Ammon's horn (tissue), 1 donor: Measurements from ENCODE around the gene HOXC9.
A peak's percentile ranks its signal among the peaks of the same experiment; 100 is the strongest.

ENCODE experiments used
- DNase-seq: peaks from one replicate; pipeline ENCODE4 v3.0.0-alpha.2; 2016; ENCODE audit warnings: low spot score

The HOXC9 gene

GRCh38 chr12:54015018-54015931 lies 15.3 kb downstream of the HOXC9 start:
- DNase-seq: no peak

DNA sequence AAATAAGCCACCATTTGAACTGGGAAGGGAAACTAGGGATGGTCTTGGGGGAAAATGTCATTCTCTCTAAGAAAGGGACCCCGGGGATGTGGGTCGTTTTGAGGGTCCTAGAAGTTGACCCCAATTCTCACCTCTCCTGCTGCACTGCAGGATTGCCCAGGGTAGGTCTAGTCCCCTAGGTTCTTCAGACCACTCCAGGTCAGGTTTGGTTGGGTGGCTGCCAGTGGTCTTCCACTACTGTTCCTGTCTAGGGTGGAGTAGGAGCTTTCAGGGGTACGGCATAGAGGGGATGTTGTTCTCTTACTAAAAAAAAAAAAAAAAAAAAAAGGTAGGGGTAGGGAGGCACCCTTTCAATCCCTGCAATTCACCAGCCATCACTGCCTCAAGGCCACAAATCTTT lies 16.1 kb downstream of the HOXC9 start:
- DNase-seq: no peak

DNA sequence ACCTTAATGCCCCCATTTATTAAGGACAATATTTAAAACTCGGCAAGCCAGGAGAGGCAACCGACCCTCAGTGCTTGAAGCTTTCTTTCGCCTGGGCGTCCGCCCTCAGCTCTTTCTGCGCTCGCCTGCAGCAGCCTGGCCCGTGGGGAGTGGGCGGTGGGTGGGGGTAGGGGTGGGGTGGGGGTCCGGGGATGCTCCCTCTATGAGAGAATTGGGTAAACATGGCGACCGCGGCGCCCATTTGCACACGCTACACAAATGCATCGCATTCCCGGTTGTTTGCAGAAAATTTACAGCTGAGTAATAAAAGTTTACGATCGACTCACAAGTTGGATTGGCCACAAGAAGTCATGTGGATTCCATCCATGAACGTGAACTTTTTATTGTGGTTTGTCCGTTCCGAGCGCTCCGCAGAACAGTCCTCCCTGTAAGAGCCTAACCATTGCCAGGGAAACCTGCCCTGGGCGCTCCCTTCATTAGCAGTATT lies 16.6 kb downstream of the HOXC9 start:
- no peak for DNase-seq

DNA sequence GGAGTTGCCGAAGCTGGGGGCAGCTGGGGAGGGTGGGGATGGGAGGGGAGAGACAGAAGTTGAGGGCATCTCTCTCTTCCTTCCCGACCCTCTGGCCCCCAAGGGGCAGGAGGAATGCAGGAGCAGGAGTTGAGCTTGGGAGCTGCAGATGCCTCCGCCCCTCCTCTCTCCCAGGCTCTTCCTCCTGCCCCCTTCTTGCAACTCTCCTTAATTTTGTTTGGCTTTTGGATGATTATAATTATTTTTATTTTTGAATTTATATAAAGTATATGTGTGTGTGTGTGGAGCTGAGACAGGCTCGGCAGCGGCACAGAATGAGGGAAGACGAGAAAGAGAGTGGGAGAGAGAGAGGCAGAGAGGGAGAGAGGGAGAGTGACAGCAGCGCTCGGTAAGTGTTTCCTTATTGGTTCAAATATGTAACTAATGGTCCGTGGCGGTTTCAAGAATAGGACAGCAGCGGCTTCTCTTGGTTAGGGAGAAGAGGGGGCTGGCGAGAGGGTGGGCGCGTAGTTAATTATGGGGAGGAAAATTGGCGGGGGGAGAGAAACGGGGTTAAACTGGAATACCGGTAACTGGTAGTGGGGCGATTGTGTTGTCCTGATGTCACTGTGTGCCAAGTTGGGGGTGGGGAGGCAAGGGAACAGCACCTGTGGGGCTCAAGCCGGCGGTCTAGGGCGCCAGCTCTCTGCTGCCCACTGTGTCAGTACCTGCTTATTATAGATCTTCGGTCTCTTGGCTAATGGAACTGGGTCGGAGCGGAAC lies 17.2 kb downstream of the HOXC9 start:
- DNase-seq: no peak

DNA sequence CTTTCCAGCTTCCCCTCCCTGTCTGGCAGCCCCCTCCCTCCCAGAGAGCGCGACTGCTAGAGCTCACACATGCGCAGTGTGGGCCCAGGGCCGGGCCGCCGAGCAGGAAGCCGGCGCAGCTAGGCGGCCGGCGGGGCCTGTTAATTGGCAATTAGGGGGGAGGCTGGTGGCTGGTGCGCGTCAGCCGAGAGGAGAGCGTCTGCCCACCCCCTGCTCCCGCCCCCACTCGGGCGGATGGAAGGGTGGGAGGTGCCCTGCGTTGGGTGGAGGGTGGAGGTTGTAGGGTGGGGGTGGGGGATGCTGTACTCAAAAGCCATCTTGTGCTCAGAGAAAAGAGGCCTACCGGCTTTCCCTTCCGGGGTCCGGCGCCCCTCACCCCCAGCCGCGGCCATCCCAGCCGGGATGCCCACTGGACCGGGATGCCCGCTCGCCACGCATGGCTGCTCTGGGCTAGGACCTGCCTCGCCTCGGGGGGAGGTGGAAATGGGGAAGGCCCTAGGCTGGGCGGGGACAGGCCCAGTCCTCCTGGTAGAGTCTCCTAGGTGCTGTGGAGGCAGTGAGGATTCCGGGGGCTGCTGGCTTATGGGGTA lies 18.0 kb downstream of the HOXC9 start:
- DNase-seq: peak; percentile 67

- no peak for DNase-seq
These were observed 18.6 kb downstream of the HOXC9 start for GRCh38 chr12:54018468-54018984.

DNA sequence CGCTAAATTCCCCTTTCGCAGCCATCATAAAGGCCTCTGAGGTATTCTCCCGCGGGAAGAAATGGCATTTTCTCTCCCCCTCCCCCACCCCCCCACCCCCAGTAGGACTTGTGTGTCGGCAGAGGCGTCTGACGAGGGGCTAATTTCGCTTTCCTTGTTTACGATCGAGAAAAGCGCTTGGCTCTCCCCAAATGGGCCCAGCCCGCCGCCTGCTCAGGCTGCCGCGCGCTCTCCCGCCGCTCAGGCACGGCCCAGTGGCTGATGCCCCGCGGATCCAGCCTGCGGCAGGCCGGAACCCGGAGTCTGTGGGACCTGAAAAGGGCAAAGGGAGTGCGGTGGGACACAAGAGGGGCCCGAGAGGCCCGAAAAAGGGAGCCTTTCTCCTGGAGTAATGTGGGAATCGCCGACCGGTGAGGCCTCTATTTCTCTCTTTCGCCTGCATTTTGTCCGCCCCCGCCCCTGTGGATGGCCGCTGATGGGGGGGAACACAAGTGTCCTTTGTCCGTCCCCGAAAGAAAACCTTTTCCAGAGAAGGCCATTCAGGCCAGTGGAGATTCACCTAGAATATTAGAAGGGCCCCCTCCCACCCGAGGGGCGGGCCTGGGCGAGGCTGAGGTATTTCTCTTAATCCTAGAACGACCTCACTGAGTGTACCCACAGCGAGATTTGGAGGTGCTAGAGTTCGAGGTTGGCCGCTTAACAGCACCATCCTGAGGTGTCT lies 19.3 kb downstream of the HOXC9 start:
- DNase-seq: no peak

DNA sequence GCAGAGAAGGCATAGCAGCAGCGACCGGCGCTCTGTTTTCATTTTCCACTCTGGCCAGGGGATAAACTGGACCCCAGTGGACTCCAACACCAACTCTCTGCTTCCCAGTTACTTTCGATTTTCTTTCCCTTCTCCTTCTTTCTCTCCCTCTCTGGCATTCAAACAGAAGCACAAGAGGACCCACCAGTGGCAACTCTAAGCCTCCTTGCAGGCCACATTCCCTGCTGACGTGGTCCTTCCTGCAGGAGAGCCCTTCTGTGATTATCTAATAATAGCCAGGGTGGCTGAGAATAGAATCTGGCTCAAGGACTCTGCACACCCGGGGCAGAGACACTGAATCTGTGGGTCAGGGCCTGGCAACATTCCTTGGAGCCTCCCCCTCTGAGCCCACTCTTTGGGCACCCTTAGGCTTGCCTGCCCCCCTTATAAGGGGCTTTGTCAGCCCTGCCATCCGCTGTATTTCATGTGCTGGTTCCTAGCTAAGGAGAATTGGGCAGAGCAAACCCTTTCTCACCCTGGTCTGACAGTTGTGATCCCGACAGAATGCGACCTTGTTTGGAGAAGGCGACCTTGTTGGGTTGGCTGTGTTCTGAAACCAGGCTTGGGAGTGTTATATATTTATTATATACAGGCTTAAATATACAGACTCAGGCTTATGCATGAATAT lies 20.1 kb downstream of the HOXC9 start:
- DNase-seq: no peak

- no peak for DNase-seq
These were observed 20.8 kb downstream of the HOXC9 start for GRCh38 chr12:54020591-54021405.

- DNase-seq: no peak
These were observed 21.6 kb downstream of the HOXC9 start for GRCh38 chr12:54021432-54022013.

- DNase-seq: no peak
These were observed 23.3 kb downstream of the HOXC9 start for GRCh38 chr12:54022960-54023884.

GRCh38 chr12:54024127-54024526 lies 24.2 kb downstream of the HOXC9 start:
- no peak for DNase-seq

- DNase-seq: no peak
These were observed 24.8 kb downstream of the HOXC9 start for GRCh38 chr12:54024581-54025305.

- no peak for DNase-seq
These were observed 25.8 kb downstream of the HOXC9 start for GRCh38 chr12:54025499-54026405.

DNA sequence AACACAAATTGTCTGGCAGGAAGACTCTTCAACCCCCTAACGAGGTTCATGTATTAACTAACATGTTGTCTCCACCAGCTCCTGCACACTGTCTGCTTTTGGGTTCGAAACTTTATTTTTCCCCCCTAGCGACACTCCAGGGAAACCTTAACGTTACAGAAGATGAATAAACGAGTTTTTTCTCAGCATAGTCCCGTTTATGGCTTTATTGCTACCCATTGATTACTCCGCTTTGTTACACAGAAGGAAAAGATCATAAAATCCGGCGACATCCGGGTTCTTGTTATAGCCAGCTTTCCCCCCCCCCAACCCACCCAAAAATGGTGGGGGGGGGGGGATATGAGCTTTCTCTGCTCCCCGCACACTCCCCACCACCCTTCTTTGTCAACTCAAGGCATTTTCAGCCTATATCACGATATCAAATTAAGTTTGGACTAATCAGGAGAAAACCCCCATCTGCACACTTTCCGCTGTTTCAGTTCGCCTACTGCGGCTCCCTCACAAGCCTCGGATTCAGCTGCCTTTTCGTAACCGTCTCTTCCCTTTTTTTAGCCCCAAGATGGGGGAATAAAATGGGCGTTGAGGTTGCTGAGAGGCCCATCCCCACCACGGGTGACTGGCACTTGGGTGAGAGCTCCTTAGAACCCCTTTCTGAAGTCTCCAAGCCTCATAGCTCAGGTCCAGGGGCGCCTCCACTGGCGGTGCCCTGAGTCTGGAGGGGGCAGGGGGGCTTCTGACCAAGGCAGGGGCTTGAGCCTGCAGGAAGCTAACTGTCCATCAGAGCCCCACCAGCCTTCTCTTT lies 26.9 kb downstream of the HOXC9 start:
- DNase-seq: no peak

- no peak for DNase-seq
These were observed 27.5 kb downstream of the HOXC9 start for GRCh38 chr12:54027442-54027786.
